Measurements from ENCODE around the gene ANTXRL.

GRCh38 chr10:46239993-46240683, 46.7 kb upstream of the ANTXRL start:
- TF ChIP-seq YY1 (IDR thresholded peaks at IDR 0.05; ENCODE audit: low read depth, low read length) = no peak
- TF ChIP-seq CTCF (IDR thresholded peaks at IDR 0.05 in 2 of 3, conservative IDR thresholded peaks at IDR 0.05 in 1 of 3; ENCODE audit: control insufficient read depth in 2 of 3, extremely low read depth in 1 of 3, insufficient read depth in 1 of 3, low read depth in 3 of 3, low read length in 3 of 3) = no peak
- no peak for TF ChIP-seq BHLHE40 (IDR thresholded peaks at IDR 0.05; ENCODE audit: borderline replicate concordance in 1 of 2, low read depth in 2 of 2, low read length in 1 of 2)
- no peak for TF ChIP-seq HDAC6 (IDR thresholded peaks at IDR 0.05; ENCODE audit: unreplicated experiment)
- TF ChIP-seq FOS (IDR thresholded peaks at IDR 0.05; ENCODE audit: borderline replicate concordance, extremely low read depth, insufficient read length) = no peak
- no peak for TF ChIP-seq NR2C1 (IDR thresholded peaks at IDR 0.05)
- TF ChIP-seq MAX (IDR thresholded peaks at IDR 0.05; ENCODE audit: low read depth, low read length) = no peak
- no peak for TF ChIP-seq REST (IDR thresholded peaks at IDR 0.05; ENCODE audit: low read depth, low read length)
- TF ChIP-seq RFX5 (IDR thresholded peaks at IDR 0.05; ENCODE audit: low read depth, low read length) = no peak
- no peak for TF ChIP-seq TCF7 (IDR thresholded peaks at IDR 0.05; ENCODE audit: borderline replicate concordance)
- no peak for TF ChIP-seq POLR2A (IDR thresholded peaks at IDR 0.05; ENCODE audit: low read depth, low read length)
- TF ChIP-seq RELA (IDR thresholded peaks at IDR 0.05; ENCODE audit: borderline replicate concordance, partially characterized antibody) = no peak
- no peak for TF ChIP-seq CBX5 (IDR thresholded peaks at IDR 0.05; ENCODE audit: low read depth)
- no peak for TF ChIP-seq SMC3 (IDR thresholded peaks at IDR 0.05; ENCODE audit: borderline replicate concordance, low read length)
